ENCODE data around the gene B3GNT7.
"Not testable (repeated sequence)": the region's sequence is repeated elsewhere in the genome, so short reads cannot be mapped to it uniquely, and the experiment has no call there.

Gene B3GNT7

GRCh38 chr2:231367178-231367577 lies 28.3 kb upstream of the B3GNT7 start:
- DNase-seq = no peak

- no peak for DNase-seq
Observed at GRCh38 chr2:231369580-231370428, 25.7 kb upstream of the B3GNT7 start.

- DNase-seq = no peak
Observed at GRCh38 chr2:231370429-231370748, 25.1 kb upstream of the B3GNT7 start.

DNA sequence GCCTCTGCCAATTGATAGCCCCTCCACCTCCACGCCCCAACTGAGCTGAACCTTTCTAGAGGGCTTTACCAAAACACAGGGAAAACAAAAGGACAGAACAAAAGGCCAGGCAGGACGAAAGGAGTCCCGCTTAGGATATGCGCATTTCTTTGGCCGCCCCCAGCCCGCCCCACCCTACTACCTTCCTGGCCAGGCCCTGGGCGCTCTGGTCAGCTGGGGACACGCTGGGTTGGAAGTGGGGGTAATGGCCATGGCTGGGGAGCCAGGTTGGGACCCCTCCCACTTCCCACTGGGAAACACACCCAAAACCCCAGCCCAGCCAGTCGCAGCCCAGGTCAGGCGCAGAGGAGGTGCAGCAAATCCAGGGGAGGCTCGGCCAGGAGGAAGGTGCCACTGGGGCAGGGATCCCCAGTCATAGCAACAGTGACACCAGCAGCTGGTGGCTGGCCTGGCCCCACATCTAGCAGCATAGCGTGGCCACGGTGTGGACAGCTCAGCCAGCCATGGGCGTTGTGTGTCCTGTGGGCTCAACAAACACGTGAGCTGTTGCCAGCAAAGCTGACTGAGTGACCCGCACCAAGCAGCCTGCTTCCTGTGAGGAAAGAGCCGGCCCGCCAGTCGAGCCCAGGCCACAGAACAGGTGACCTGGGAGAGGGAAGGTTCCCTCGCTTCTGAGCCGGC lies 24.6 kb upstream of the B3GNT7 start:
- DNase-seq = no peak

DNA sequence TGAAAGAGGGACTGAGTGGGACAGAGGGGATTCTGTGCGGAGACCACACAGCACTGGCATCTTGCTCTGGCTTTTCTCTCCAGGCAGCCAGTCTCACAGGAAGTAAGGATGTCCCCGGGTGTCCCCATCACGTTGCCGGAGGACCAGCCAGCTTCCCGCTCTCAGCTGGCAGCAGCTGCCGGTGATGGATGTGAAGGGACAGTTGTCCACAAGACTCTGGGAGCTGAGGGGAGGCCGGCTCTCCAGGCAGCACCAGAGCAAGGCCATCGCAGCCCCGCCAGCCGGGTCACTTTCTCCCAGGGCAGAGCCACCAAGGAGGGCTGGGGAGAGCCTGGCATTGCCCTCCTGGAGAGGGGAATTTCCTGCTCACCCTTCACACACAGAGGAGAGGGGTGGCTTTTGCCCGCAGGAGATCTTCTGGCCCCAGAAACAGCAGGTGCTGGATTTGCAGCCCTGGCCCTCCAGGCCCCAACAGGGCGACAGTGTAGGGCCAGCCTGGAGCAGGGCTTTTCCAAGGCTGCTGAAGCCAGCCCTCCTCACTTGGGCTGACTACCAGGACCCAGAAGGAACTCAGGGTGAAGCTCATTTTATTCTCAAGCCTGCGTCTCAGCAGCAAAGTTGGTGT lies 24.0 kb upstream of the B3GNT7 start:
- DNase-seq = no peak

DNA sequence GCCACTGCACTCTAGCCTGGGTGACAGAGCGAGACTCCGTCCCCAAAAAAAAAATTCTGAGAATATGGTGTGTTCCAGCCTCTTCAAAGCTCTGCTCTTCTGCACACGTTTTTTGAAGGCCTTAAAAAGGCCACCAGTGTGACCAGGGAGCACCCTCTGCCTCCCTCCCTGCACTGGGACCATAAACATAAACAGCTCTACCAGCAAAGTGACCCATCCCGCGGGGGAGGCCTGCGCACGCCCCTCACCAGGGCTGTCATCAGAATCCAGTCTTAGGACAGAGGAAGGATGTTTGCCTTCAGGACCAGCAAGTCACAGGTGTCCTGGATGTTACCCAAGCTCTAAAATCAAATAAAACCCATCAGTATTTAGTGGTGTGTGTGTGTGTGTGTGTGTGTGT lies 23.2 kb upstream of the B3GNT7 start:
- DNase-seq = no peak

GRCh38 chr2:231373184-231373583 lies 22.3 kb upstream of the B3GNT7 start:
- DNase-seq = no peak

DNA sequence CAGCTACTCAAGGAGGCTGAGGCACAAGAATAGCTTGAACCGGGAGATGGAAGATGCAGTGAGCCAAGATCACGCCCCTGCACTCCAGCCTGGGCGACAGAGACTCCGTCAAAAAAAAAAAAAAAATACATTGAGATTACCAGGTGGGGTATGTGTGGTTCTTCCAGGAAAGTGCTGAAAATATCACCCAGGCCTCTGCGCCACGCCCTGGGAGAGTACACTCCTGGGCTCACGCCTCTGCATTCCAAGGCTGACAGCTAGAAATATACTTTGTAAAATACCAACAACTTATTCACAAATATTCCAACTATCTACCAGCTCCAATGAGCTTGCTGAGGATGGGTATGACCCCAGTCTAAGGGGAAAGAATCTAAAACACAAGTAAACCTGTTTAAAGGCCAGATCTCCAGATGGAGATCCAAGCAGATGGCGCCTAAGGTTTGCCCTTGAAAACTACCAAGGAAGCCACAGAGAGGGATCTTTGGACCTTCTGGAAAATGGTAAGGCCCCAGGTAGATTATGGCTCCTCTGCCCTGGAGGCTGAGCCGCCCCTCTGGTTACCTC lies 21.6 kb upstream of the B3GNT7 start:
- DNase-seq = no peak

DNA sequence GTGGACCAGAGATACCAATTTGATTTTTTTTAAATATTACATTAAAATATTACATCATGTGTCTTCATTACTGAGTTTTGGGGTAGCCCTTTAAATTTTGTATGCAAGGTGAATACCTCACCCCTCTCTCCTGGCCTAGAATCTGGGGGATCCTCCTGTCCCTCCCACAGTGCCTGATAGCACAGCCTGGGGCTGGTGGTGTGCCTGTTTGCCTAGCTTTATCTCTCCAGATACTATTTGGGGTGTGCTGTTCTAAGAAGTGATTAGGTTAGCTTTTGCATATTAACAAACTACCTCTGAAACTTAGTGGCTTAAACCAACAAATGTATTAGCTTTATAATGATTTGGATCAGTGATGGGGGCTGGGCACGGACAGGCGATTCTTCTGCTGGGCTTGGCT lies 20.7 kb upstream of the B3GNT7 start:
- no peak for DNase-seq

DNA sequence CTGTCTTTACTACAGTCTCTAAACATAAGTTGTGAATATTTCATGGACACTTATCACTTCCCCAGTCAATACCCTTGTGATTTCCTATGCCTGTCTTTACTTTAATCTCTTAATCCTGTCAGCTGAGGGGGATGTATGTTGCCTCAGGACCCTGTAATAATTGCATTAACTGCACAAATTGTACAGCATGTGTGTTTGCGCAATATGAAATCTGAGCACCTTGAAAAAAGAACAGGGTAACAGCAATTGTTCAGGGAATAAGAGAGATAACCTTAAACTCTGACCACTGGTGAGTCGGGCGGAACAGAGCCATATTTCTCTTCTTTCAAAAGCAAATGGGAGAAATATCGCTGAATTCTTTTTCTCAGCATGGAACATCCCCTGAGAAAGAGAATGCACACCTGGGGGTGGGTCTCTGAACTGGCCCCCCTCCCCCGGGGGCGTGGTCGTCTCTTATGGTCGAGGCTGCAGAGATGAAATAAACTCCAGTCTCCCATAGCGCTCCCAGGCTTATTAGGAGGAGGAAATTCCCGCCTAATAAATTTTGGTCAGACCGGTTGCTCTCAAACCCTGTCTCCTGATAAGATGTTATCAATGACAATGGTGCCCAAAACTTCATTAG lies 19.4 kb upstream of the B3GNT7 start:
- not testable (repeated sequence) for DNase-seq

GRCh38 chr2:231376857-231377256 lies 18.7 kb upstream of the B3GNT7 start:
- DNase-seq = no peak

- DNase-seq = no peak
Observed at GRCh38 chr2:231378026-231378722, 17.3 kb upstream of the B3GNT7 start.

DNA sequence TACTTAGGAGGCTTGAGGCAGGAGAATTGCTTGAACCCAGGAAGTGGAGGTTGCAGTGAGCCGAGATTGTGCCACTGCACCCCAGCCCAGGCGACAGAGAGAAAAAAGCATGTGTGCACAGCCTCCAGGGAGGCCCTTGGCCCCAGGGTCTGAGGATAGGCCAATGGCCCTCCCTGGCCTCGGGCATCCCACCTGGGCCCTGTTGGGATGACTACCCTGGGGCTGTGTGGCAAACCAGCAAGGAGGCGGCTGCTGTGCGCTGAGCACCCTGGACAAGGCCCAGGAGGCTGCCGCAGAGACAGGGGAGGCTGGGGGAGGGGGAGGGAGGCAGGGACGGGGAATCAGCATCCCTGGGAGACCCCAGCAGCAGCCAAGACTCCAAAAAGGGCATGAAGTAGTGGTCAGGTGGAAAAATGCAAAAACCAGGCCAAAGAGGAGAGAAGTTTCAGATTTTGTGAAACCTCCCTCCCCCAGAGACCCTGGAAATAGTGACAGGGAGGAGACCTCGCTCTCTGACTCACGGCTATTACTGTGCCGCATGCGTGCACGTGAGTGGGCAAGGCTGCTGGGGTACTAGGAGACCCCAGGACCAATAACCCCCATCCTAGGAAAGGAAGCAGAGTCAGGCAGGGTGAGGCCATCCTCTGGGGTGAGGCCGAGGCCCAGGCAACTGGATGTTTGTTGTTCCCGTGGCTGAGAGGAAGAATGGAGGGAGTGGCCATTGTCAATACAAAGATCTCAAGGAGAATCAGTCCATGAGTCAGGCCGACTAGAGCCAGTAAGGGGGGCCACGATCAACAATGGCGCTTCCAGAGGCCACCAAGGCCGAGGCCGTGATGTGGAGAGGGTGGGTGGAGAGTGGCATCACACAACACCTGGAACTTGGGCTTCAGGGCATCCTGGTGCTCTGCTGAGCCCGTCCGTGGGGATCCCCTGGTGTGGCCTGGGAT lies 16.0 kb upstream of the B3GNT7 start:
- no peak for DNase-seq

GRCh38 chr2:231380307-231380706 lies 15.2 kb upstream of the B3GNT7 start:
- DNase-seq = no peak

DNA sequence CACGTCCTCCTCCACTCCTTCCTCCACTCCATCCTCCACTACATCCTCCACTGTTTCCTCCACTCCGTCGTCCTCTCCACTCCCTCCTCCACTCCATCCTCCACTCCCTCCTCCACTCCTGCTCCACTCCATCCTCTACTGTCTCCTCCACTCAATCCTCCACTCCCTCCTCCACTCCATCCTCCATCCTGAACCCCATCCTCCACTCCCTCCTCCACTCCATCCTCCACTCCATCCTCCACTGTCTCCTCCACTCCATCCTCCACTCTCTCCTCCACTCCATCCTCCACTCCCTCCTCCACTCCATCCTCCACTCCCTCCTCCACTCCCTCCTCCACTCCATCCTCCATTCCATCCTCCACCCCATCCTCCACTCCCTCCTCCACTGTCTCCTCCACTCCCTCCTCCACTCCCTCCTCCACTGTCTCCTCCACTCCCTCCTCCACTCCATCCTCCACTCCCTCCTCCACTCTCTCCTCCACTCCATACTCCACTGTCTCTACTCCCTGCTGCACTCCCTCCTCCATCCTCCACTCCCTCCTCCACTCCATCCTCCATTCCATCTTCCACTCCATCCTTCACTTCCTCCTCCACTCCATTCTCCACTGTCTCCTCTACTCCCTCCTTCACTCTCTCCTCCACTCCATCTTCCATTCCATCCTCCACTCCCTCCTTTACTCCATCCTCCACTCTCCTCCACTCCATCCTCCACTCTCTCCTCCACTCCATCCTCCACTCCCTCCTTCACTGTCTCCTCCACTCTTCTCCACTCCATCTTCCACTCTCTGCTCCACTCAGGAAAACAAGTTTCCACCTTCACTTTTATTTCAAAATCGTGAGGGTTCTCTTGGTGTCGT lies 14.3 kb upstream of the B3GNT7 start:
- DNase-seq = no peak

DNA sequence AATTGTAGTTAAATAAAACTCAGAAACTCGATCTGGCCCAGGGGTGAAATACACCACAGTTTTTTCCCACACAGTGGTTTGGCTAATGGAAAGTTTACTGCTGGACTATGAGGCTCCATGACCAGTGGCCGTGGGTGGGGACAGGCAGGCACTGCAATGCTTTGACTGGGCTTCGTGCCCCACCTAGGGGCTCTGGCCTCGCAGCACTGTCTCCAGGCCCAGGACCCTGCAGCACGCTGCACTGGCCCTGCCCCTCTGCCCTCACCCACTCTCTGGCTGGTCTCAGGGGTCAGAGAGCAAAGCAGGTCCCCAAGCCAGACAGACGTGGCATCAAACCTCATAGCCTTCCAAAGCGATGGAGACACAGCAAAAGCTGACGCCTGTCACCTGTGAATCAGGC lies 13.4 kb upstream of the B3GNT7 start:
- no peak for DNase-seq

DNA sequence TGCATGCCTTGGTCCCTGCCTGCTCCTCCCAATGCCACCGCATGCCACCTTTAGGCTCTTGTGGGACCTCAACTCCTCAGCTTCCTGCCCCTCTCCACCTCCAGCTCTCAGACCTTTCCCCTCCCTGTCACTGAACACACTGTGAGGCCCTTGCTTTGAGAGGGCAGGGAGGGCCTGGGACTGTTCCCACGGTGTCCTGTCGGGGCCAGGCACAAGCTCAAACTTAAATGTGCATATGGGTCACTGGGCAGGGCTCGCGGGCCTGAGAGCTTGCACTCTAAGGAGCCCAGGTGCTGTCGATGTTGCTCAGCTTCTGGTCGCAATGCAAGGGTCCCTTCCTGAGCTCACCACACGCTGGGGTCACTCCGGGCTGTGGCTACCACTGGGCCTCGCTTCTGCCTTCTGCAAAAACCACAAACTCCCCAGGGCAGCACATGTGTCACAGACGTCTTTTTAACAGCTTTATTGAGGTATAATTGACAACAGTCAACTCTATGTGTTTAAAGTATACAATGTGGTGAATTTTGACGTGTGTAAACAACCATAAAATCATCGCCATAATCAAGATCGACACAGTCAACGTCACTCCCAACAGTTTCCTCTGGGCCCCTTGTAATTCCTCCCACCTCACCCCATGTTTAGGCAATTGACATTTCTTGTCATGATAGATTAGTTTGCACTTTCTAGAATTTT lies 11.9 kb upstream of the B3GNT7 start:
- DNase-seq = no peak

- DNase-seq = no peak
Observed at GRCh38 chr2:231384109-231384435, 11.4 kb upstream of the B3GNT7 start.

GRCh38 chr2:231384970-231385369 lies 10.5 kb upstream of the B3GNT7 start:
- DNase-seq = no peak

- DNase-seq = no peak
Observed at GRCh38 chr2:231385429-231385828, 10.1 kb upstream of the B3GNT7 start.

Measured in NCI-H1694 (cell line).